WERI-Rb-1 (cell line): ENCODE measurements around the gene DIPK2A.

ENCODE experiments used
- DNase-seq: peaks from one replicate; pipeline ENCODE4 v3.0.0-alpha.2; 2020
- H3K27ac ChIP-seq: fragments of 250-450 bp; sonication (Bioruptor Pico); 2 replicates; pipeline ENCODE4 v1.5.1; 2020; ENCODE audit warnings: mild to moderate bottlenecking, moderate library complexity
- H3K27me3 ChIP-seq: fragments of 250-450 bp; sonication (Bioruptor Pico); 2 replicates; pipeline ENCODE4 v1.5.1; 2021; ENCODE audit warnings: mild to moderate bottlenecking, low read depth, moderate library complexity; ENCODE audit not compliant: insufficient read depth, severe bottlenecking
- H3K36me3 ChIP-seq: fragments of 250-450 bp; sonication (Bioruptor Pico); 2 replicates; pipeline ENCODE4 v1.5.1; 2020; ENCODE audit warnings: mild to moderate bottlenecking, moderate library complexity
- H3K4me3 ChIP-seq: 2 replicates; pipeline ENCODE4 v1.5.1; 2011; ENCODE audit warnings: low read depth, mild to moderate bottlenecking, control low read depth, low read length
- H3K9me3 ChIP-seq: fragments of 250-450 bp; sonication (Bioruptor Pico); 2 replicates; pipeline ENCODE4 v1.5.1; 2021; ENCODE audit warnings: mild to moderate bottlenecking, moderate library complexity; ENCODE audit not compliant: severe bottlenecking
- TF ChIP-seq, protein P1 (sequence below): IDR thresholded peaks from 2 replicates; pipeline ENCODE4 v1.5.1; 2011; ENCODE audit warnings: low read depth, mild to moderate bottlenecking, control low read depth, inconsistent platforms, low read length

DIPK2A gene, protein sequence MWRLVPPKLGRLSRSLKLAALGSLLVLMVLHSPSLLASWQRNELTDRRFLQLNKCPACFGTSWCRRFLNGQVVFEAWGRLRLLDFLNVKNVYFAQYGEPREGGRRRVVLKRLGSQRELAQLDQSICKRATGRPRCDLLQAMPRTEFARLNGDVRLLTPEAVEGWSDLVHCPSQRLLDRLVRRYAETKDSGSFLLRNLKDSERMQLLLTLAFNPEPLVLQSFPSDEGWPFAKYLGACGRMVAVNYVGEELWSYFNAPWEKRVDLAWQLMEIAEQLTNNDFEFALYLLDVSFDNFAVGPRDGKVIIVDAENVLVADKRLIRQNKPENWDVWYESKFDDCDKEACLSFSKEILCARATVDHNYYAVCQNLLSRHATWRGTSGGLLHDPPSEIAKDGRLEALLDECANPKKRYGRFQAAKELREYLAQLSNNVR

DNA sequence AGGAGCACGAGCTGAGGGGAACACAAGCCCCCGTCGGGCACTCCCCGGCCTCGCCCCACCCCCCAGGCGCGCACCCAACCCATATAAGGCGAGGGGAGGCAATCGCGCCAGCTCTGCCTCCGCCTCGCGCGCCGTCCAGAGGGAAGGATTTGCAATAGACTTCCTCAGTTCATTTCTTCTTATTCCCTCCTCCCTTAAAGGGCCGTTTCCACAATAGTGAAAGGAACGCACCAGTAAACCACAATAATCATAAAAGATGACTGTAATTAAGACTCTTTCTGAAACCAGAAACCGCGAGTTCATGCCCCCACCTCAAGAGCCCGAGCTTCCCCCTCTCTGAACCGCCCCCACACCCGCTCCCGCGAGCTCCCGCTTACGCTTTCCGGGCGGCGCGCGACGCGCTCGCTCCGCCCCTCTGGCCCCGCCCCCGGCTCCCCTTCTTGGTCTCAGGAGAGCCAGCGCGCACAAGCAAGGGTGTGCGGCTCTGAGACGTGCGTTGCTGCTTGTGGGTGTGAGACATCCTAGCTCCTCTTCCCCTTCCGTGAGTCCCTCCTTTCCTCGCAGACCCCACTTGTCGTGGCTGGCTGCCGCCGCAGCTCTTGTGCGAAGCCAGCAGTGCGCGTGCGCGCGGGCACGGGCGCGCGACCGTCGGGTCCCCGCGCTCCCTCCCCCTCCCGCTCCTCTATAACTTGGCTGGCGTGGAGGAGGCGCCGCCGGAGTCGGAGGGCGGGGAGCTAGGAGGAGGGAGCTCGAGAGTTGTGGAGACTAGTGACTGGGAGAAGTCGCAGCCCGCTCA, at the start of gene DIPK2A:
Gene DIPK2A, plus strand, starts transcription at position 465 of the 796 bp plus-strand sequence. CDS start 510 bp downstream, outside the sequence.
- Histone ChIP-seq H3K9me3 (no peaks in the 10 kb centered on the region), H3K27ac (peak within 1 kb of the TSS; percentile 94), H3K4me3 (peak within 1 kb of the TSS; percentile 89), H3K36me3 (peaks cover 13% of the 10 kb centered on the region), H3K27me3 (no peaks in the 10 kb centered on the region)
- TF ChIP-seq, protein P1, sequence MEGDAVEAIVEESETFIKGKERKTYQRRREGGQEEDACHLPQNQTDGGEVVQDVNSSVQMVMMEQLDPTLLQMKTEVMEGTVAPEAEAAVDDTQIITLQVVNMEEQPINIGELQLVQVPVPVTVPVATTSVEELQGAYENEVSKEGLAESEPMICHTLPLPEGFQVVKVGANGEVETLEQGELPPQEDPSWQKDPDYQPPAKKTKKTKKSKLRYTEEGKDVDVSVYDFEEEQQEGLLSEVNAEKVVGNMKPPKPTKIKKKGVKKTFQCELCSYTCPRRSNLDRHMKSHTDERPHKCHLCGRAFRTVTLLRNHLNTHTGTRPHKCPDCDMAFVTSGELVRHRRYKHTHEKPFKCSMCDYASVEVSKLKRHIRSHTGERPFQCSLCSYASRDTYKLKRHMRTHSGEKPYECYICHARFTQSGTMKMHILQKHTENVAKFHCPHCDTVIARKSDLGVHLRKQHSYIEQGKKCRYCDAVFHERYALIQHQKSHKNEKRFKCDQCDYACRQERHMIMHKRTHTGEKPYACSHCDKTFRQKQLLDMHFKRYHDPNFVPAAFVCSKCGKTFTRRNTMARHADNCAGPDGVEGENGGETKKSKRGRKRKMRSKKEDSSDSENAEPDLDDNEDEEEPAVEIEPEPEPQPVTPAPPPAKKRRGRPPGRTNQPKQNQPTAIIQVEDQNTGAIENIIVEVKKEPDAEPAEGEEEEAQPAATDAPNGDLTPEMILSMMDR: no peak
- peak; percentile 96 for DNase-seq

DNA sequence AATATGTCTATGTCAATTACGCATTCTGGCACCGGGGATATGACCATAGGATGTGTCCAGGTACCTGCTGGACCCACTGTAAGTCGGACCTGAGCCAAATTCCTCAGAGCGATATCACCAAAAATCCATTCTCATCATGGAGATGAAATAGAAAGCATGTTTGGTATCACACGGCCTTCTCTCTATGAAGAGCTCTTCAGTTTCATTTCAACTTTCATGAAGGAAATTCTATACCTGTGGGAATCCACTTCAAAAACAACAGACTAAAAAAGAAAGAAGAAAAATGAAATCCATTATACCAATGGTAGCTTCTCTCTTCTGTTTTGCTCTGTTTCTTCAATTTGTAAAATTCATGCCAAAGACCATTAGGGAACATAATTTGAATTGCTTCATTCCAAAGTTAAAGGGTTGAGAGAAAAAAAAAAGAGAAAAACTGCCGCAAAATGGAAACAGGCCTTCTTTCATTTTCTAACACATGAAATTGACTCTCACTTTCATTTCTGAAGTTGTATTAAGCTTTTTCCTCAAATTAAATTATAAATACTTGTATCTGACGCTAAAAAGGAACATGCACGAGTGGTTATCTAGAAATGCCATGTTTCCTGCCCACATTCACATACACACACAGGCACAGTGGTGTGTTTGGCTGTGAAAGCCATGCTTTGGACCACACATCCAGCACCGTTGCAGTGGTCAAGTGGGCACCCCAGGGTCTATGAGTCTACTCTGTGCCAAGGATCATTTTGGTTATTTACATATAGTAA, 46.9 kb upstream of the DIPK2A start:
- no peaks in the 10 kb centered on the region for H3K9me3 ChIP-seq
- no peaks in the 10 kb centered on the region for H3K27me3 ChIP-seq
- H3K27ac ChIP-seq: no peak overlapping the region
- H3K4me3 ChIP-seq: no peak overlapping the region
- DNase-seq: no peak
- H3K36me3 ChIP-seq: no peaks in the 10 kb centered on the region
- TF ChIP-seq, protein P1: no peak

DNA sequence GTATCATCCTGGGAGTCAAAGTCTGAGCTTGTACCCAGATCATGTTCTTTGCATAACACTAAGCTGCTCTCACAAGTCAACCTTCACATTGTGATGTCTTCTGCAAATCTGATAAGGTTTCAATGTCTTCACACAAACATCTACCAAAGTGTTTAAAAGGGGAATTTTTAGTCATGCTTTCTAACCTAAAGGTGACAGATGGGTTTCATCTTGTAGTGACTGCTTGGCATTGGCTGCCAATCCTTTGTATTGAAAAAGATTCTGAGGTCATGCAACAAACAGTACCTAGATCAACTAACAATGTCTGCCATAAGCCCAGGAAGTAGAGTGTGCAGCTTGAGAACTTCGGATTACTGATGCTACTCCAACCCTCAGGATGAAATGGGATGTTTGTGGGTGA, 43.6 kb upstream of the DIPK2A start:
- Histone ChIP-seq H3K36me3 (no peaks in the 10 kb centered on the region), H3K4me3 (no peak overlapping the region), H3K9me3 (no peaks in the 10 kb centered on the region), H3K27ac (no peak overlapping the region), H3K27me3 (no peaks in the 10 kb centered on the region)
- TF ChIP-seq, protein P1: no peak
- no peak for DNase-seq

GRCh38 chr3:143928541-143929255, 42.9 kb upstream of the DIPK2A start:
- no peaks in the 10 kb centered on the region for H3K27me3 ChIP-seq
- no peaks in the 10 kb centered on the region for H3K36me3 ChIP-seq
- no peak for DNase-seq
- H3K27ac ChIP-seq: no peak overlapping the region
- TF ChIP-seq, protein P1: no peak
- no peaks in the 10 kb centered on the region for H3K9me3 ChIP-seq
- no peak overlapping the region for H3K4me3 ChIP-seq

DNA sequence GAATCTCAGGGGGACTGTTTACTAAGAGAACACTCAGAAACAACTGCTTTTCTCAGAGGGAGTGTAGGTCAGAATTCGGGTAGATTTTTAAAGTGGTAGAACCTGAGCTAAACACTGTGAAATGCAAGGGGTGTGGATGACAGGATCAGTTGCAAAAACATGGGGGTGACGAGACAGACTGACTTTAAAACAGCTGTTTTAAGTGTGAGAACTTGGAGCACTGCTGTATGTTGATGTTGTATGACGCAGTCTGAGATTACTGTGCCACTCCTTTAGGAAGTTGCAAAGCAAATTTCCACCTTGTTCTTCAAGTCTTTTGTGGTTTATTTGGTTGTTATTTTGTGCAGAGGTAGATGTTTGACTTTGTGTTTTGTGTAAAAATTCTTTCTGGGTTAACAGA, 36.8 kb upstream of the DIPK2A start:
- Histone ChIP-seq H3K36me3 (no peaks in the 10 kb centered on the region), H3K9me3 (no peaks in the 10 kb centered on the region), H3K4me3 (no peak overlapping the region), H3K27ac (no peak overlapping the region), H3K27me3 (no peaks in the 10 kb centered on the region)
- DNase-seq: no peak
- TF ChIP-seq, protein P1: no peak
